GM19372 (cell line): ENCODE results near the gene UNC5A.

Experiments used
- ATAC-seq: cut with Tn5 transposase; IDR thresholded peaks from one replicate; pipeline ENCODE4 v1.9.1; 2021; ENCODE audit warnings: mild to moderate bottlenecking, low read depth, moderate library complexity; ENCODE audit not compliant: unreplicated experiment

UNC5A gene

GRCh38 chr5:176875783-176876505 lies 65.6 kb downstream of the UNC5A start:
- no peak for ATAC-seq

GRCh38 chr5:176876506-176877431 lies 66.4 kb downstream of the UNC5A start:
- ATAC-seq: no peak

GRCh38 chr5:176877793-176878331 lies 67.5 kb downstream of the UNC5A start:
- no peak for ATAC-seq

- no peak for ATAC-seq
Measured at GRCh38 chr5:176878463-176878862, 68.1 kb downstream of the UNC5A start.

- ATAC-seq: no peak
Measured at GRCh38 chr5:176878906-176879662, 68.7 kb downstream of the UNC5A start.

GRCh38 chr5:176879663-176880361 lies 69.5 kb downstream of the UNC5A start:
- no peak for ATAC-seq

GRCh38 chr5:176880366-176881020 lies 70.1 kb downstream of the UNC5A start:
- ATAC-seq: no peak

GRCh38 chr5:176881021-176881749 lies 70.8 kb downstream of the UNC5A start:
- ATAC-seq: no peak

GRCh38 chr5:176881816-176882566 lies 71.6 kb downstream of the UNC5A start:
- no peak for ATAC-seq

- ATAC-seq: no peak
Measured at GRCh38 chr5:176882567-176882903, 72.2 kb downstream of the UNC5A start.

- ATAC-seq: no peak
Measured at GRCh38 chr5:176883700-176884570, 73.6 kb downstream of the UNC5A start.

GRCh38 chr5:176884571-176884890 lies 74.2 kb downstream of the UNC5A start:
- ATAC-seq: no peak

- no peak for ATAC-seq
Measured at GRCh38 chr5:176886336-176887251, 76.2 kb downstream of the UNC5A start.

GRCh38 chr5:176887252-176887849 lies 77.0 kb downstream of the UNC5A start:
- ATAC-seq: no peak

GRCh38 chr5:176888016-176888864 lies 77.9 kb downstream of the UNC5A start:
- ATAC-seq: no peak
